GM19035 (cell line): ENCODE measurements around the gene IQCC.
"Not testable (repeated sequence)": the region's sequence is repeated elsewhere in the genome, so short reads cannot be mapped to it uniquely, and the experiment has no call there.

Source experiments
- ATAC-seq: cut with Tn5 transposase; IDR thresholded peaks from one replicate; pipeline ENCODE4 v1.9.1; 2021; ENCODE audit not compliant: unreplicated experiment

Gene IQCC

DNA sequence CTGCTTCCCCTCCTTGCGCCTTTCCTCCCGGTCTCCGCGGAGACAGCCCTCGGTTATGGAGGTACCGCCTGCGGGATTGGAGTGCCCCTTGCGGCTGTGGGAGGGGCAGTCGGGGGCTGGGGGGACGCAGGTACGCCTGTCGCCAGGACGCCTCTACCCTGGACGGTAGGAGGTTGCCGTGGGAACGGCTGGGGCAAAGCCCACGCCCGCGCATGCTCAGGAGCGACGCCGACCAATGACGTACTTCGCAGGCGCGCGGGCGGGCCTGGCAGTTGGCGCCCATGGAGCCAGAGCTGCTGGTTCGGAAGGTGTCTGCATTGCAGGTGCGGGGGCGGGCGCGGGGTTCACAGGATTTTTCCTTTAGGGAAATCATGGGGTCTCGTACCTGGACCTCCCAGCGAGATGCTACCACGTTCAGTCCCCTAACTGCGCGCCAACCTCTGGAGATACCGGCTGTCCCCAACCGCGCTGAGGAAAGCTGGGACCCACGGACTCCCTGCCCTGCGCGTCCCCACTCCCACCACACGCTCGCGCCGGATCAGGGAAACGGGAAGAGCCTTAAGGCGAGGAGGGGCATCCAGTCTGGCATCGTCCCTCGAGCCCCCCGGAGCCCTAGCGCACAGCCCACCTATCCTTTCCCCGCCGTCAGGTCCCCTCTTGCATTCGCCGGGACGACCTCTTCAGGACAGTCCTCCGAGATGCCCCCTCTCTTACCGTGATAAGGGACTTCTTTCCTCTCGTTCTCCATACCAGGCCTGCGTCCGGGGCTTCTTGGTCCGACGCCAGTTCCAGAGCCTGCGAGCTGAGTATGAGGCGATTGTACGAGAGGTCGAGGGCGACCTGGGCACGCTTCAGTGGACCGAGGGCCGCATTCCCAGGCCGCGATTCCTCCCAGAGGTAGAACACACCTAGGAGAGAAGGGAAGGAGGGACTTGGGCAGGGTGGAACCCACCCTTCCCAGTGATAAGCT, at the start of gene IQCC:
Gene IQCC (plus strand): TSS at position 271 of the 970 bp plus-strand sequence. CDS start 11 bp downstream, at position 282.
- ATAC-seq = peak; percentile 45

DNA sequence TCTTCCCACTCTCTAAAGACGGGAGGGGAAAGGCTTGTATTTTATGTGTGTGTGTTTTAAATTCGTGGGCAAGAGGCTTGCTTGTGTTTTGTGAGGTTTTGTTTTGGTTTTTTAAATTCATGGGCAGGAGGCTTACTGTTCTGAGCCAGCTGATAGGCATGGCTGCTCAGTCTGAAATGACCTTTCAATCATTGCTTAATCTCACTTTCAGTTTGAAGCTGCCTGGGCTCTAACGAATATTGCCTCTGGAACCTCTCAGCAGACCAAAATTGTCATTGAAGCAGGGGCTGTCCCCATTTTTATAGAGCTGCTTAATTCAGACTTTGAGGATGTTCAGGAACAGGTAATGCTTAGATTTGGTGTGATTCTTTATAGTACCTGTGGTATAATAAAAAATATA, 46.3 kb upstream of the IQCC start:
- no peak for ATAC-seq

DNA sequence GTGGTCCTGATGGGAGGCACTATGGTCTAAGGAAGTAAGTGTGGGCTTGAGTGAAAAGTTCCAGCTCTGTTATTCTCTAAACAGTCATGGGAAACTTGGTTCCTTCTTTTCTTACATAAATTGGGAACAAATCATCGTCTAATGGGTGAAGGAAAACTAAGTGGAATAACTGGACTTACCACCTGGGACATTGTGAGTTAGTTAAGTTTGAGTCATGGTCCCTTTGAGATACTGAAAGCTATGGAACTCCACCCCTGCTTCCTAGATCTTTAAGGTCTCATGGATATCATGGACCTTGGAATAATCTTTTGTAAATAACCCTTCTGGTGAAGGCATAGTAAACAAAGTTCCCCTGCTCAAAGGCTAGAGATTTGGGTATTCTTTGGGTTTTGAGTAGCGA, 42.1 kb upstream of the IQCC start:
- ATAC-seq = no peak

DNA sequence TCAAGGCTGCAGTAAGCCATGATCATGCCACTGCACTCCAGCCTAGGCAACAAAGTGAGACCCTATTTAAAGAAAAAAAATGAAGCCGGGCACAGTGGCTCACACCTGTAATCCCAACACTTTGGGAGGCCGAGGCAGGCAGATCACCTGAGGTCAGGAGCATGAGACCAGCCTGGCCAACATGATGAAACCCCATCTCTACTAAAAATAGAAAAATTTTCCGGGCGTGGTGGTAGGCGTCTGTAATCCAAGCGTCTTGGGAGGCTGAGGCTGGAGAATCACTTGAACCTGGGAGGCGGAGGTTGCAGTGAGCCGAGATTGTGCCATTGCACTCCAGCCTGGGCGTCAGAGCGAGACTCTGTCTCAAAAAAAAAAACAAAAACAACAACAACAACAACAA, 39.8 kb upstream of the IQCC start:
- not testable (repeated sequence) for ATAC-seq

DNA sequence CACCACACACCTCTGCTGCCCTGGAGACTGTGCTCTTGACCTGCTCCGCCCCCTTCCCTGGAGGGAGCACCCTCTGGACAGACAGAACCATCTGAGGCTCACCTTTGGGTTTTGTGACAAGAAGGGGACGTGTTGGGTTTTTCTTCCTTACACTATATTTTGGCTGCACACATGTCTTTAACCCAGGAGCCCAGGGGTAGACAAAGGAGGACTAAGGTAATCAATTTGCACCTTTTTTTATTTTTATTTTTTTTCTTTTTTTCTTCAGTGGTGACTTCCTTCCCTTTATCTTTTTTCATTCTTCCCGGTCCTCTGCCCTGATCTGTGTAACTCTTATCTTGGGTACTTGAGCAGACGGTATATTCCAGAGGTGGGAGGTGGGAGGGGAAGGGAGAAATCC, 34.5 kb upstream of the IQCC start:
- ATAC-seq = no peak

DNA sequence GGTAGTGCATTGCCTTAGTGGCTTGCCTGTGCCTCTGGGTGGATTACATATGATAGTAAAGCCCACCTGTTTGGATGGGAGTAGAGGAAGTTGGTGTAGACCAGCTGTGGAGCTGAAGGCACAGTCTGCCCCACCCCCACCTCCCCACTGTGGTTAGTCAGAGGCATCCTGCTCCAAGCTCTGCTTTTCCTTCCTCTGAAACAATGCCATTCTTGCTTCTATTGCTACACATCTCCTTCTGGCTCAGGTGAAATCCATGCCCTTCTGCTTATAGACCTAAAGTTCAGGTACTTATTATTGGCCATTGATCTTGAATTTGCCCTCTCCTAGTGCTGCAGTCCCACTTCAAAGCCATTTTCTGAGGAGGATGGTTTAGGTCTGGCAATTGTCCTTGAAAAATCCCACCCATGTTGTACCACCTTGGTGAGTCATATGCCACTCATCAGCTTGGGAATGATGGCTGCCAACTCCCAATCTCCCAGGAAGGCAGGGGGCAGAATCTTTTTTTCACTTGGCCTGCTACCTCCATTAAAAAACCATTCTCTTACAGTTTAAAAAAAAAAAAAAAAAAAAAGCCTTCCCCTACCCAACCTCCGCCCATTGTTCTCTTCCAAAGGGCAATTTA, 32.7 kb upstream of the IQCC start:
- no peak for ATAC-seq

DNA sequence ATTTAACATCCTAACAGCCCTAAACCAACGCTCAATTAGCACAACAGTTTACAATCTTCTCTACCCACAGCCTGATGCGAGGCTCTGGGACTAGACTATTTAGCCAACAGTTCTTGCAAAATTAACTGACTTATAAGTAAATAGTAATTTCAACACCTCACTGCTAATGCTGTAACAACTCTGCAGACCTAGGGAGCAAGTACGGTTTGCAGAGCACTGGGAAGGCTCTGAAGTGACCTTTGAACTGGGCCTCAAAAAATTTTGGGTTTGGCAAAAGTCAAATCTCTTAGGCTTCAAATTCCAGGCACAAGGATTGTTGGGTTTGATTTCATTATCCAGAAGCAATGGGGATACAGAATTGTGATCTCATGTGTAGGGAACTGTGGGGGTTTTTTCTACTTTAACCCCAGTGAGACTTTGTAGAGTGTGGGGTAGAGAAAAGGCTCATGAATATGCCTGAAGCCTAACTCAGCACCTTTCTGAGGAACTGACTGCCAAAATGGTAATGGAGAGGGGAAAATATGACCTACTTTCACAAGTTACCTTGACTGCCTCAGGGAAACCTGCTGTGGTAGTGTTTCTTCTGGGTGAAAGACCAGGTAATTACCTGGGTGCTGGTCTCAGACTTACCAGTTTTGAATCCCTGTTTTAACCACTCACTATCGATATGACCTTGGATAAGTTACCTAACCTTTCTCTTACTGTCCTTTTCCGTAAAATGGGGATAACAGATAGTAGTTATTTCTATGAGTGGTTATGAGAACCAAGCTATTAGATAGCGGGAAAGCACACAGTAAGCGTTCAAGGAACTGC, 26.9 kb upstream of the IQCC start:
- ATAC-seq = no peak

DNA sequence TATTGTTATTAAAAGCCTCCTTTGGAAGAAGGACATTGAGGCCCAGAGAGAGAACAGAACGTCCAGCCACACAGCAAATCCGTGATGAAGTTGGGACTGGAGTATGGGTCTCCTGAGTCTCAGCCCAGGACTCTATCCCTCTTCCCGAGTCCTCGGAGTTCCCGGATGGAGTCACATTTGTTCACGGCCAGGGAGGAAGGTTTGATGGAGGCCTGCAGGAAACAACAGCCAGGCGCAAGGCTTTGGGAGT, 26.4 kb upstream of the IQCC start:
- ATAC-seq = peak; percentile 2

DNA sequence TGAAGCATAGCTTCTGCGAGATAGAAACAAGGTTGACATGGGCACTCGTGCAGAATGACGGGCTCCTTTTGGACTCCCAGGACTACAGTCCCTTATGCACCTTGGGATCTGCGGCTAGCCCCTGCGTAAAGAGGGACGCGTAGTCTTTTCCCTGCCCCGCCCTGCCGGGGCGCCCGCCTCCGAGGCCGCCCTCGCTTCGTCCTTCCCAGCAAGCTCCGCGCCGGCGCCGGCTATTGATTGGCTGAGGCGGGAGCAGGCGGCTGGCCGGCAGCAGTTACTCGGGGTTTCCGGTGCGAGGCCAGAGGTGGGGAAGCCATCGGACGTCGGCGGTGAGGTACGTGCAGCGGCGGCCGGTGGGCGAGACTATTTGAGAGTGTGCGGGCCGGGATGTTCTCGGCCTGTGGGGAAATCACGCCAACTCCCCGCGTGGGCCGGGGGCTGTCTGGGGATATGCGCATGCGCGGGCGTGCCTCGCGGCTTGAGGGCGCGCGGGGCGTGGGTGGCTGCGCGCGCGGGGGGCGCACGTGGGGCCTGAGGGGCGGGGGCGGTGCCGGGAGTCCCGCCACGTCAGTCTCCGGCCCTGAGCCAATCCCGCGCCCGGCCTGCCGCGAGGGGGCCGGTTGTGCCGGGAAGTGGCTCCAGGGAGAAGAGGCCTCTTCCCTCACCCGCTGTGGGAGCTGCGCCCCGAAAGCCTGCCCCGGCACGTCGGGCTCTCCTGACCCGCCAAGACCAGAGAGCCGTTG, 25.9 kb upstream of the IQCC start, which contains the start of gene TXLNA:
Gene TXLNA (plus strand): TSS at position 233 of the 743 bp plus-strand sequence. CDS start 671 bp downstream, outside the sequence.
- peak; percentile 88 for ATAC-seq

DNA sequence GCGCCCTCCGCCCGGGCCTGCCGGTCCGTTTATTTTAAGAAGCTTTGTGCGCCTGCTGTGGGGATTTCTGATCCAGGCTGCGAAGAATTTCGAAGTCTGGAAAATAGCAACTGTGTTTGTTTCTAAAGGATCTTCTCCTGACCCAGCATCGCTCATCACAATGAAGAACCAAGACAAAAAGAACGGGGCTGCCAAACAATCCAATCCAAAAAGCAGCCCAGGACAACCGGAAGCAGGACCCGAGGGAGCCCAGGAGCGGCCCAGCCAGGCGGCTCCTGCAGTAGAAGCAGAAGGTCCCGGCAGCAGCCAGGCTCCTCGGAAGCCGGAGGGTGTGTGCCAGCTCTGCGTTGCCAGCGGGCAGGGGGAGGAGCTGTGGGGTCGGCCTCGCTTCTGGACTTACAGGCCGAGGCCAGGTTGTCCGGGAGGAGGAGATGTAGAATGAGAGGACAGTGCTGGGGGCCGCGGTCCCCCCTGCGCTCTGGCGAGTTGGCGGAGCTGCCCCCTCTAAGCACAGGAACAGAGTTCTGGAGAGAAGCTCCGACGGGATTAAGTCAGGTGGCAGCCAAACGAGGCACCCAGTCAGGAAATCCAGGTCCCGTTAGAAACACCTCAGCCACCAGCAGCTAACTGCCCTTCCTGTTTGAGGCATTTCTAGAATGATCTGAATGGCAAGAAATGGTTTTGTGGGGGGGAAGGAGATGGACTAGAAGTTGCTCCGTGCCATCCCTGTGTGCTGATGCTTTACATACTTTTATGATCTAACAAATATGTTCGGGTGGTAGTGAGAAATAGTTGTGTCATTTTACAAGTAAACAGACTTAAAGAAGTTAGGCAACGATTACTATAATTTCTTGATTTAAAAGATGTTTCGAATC, 25.0 kb upstream of the IQCC start:
- no peak for ATAC-seq

DNA sequence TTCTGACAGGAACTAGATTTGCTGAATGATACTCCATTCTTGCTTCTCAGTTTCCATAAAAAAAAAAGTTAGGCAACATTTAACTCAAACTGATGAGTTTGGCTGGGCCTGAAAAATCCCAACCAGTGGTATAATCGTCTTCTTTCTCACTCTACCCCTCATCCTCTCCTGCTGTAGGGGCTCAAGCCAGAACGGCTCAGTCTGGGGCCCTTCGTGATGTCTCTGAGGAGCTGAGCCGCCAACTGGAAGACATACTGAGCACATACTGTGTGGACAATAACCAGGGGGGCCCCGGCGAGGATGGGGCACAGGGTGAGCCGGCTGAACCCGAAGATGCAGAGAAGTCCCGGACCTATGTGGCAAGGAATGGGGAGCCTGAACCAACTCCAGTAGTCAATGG, 24.4 kb upstream of the IQCC start:
- no peak for ATAC-seq

DNA sequence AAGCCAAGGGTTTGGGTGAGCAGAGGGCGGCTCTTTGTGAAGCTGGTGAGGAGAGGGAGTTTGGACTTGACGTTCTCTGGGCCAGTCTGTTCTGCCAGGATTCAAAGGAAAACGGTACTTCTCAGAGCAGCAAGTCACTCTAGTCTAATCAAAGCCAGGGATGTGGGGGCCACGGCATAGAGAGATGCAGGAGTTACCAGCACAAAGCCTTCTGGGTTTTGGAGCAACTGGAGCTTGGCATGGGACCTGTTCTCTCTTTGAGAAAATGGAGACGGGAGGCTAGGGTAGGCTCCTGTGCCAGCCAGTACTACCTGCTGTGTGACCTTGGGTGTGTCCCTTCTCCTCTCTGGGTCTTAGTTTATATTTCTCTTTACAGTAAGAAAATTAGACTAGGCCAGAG, 23.9 kb upstream of the IQCC start:
- no peak for ATAC-seq

DNA sequence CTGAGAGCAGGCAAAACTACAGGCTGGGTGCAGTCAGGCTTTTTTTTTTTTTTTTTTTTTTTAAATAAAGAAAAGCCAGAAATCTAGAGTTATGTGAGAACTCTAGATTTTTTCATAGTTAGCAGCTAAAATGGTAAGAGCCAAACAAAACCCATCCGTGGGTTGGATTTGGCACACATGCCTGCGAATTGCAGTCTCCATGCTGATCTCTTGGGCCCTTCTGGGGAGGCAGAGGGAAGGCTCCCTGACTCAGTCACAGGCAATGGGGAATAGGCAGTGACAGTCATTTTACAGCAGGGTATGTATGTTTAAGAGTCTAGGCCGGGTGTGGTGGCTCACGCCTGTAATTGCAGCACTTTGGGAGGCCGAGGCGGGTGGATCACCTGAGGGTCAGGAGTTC, 23.4 kb upstream of the IQCC start:
- no peak for ATAC-seq

DNA sequence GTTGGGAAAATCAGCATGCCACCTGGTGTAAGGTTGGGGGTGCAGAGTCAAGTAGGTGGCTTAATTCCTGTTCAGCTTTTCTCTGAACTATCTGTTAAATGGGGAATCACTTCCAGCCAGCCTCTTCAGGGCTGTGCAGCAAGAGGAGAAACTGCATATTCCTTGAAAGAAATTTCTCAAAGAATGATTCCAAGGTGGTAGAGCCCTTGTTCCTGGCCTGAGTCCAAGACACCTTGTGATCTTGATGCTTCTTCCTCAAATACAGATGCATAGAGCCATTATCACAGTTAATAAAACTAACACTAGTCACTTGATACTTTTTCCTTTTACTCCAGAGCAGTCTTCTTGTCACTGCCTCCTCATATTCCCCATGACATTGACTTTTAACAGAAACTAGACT, 20.8 kb upstream of the IQCC start:
- no peak for ATAC-seq

DNA sequence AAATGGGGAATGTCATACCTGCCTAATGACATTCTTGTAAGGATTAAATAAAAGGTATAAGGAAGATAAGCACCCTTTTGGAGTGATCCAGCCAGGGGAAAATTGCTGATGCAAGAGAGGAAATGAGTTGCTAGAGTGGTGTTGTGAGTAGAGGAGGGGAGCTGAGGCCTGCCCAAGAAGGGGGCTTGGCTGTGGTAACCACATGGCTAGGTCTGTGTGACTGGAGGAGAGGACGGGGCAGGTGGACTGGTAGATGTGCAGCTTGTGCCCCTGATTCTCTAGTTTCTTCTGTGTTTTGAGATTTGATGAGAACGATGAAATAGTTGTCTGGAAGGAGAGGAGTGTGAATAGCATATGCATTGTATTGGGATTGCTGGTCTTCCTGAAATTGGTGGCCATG, 19.4 kb upstream of the IQCC start:
- ATAC-seq = no peak

DNA sequence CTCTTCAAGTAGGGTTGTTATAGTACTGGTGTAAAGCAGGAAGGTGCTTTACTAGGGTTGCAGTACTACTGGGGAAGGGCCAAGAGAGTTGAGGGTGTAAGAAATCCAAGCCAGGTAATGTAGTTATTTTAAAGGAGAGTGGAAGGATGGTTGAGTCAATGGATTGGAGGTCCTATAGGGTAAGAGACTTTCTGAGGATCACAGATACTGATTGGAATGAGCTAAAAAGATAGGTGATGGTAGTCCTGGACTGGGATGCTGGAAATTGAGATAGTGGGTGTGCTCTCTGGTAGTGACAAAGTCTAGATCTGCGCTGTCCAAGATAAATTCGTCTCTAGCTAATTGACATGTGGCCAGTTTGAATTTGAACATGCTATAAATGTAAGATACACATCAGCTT, 19.0 kb upstream of the IQCC start:
- no peak for ATAC-seq

DNA sequence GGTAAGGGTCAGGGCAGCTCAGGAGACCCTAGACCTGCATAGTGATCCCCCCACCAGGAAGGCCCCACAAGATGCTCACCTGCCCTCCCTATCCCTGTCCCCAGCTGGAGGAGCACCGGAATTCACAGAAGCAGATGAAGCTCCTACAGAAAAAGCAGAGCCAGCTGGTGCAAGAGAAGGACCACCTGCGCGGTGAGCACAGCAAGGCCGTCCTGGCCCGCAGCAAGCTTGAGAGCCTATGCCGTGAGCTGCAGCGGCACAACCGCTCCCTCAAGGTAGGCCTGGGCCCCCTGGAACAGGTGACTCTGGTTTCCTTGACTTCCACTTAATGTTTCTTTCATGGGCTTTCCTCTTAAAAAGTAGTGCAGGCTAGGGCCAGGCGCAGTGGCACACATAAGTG, 17.6 kb upstream of the IQCC start:
- ATAC-seq = no peak

DNA sequence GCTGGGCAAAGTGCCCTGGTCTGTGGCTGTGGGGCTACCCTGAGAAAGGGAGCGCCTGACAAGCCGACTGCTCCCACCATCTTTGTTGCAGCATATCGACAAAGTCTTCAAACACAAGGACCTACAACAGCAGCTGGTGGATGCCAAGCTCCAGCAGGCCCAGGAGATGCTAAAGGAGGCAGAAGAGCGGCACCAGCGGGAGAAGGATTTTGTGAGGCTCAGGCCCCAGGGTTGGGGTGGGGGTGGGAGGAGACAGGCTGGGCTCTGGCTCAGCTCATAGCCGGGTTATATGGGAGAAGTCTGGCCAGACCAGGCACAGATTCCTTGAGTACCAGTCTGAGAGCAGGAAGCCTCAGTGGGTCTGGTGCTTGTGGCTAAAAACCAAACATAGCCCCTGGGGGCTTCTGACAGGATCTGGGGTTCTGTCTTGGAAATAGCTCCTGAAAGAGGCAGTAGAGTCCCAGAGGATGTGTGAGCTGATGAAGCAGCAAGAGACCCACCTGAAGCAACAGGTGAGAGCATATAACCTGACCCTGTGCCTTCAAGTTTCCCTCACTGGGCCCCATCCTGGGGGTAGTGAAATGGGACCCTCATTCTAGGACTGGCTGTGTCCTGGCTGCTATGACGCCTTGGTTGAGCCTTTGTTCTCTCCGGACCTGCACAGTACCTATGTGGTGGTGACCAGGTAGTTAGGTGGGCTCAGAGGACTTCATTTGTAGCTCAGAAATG, 13.1 kb upstream of the IQCC start:
- ATAC-seq = no peak

DNA sequence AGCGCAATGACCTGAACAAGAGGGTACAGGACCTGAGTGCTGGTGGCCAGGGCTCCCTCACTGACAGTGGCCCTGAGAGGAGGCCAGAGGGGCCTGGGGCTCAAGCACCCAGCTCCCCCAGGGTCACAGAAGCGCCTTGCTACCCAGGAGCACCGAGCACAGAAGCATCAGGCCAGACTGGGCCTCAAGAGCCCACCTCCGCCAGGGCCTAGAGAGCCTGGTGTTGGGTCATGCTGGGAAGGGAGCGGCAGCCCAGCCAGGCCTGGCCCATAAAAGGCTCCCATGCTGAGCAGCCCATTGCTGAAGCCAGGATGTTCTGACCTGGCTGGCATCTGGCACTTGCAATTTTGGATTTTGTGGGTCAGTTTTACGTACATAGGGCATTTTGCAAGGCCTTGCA, 10.5 kb upstream of the IQCC start:
- ATAC-seq = no peak
